Thyroid gland (tissue), 4 donors: Measurements from ENCODE around the gene ZBTB12. TPM values are rescaled to one million over a fixed set of nuclear protein-coding genes. Genes with fewer than 3 reads are reported as not detected.
"Not testable (repeated sequence)": the region's sequence is repeated elsewhere in the genome, so short reads cannot be mapped to it uniquely, and the experiment has no call there.

Experiments used
- DNase-seq, 2 donors: peaks; one replicate each; pipeline ENCODE4 v3.0.0-alpha.2; 2019
- H3K27ac ChIP-seq, 3 donors: fragments of 200-600 bp; sonication (generic); 1 replicate in 2 of 3; 2 replicates in 1 of 3; pipeline ENCODE4 v1.5.1; 2016 to 2019; ENCODE audit warnings: mild to moderate bottlenecking in 1 of 3, moderate library complexity in 1 of 3
- H3K27me3 ChIP-seq: fragments of 200-600 bp; sonication (generic); one replicate; pipeline ENCODE4 v1.5.1; 2019
- H3K36me3 ChIP-seq, 2 donors: fragments of 200-600 bp; sonication (generic); one replicate each; pipeline ENCODE4 v1.5.1; 2016 to 2019
- H3K4me1 ChIP-seq, 2 donors: fragments of 200-600 bp; sonication (generic); one replicate each; pipeline ENCODE4 v1.5.1; 2017 to 2019
- H3K4me3 ChIP-seq, 3 donors: fragments of 200-600 bp; sonication (generic); replicated peaks in 1 of 3; 1 replicate in 2 of 3; 2 replicates in 1 of 3; pipeline ENCODE4 v1.5.1; 2016; ENCODE audit warnings: mild to moderate bottlenecking in 1 of 3
- H3K9me3 ChIP-seq: fragments of 200-600 bp; sonication (generic); one replicate; pipeline ENCODE4 v1.5.1; 2017
- POLR2A ChIP-seq, 2 donors: fragments of 450-650 bp; IDR thresholded peaks; one replicate each; pipeline ENCODE4 v1.6.1; 2017; ENCODE audit warnings: antibody characterized with exemption in 2 of 2, mild to moderate bottlenecking in 2 of 2, moderate library complexity in 1 of 2
- WGBS, 2 donors: methylation state at CpG; one replicate each; pipeline ENCODE4 v1.1.5; 2017; 5-methylcytosine and 5-hydroxymethylcytosine counted together
- intact Hi-C: fragments of 100-400 bp; cut with DNase I; formaldehyde crosslinking; loops from one replicate; pipeline ENCODE4 v1.15.1; 2023
- total RNA-seq, 4 donors: library from RNA; depleted of rRNA; stranded (reverse); fragments of >200 nt; gene quantifications; one replicate each; pipeline ENCODE4 v1.2.3, GENCODE V29; 2016
- TF ChIP-seq, protein P1 (sequence below), 6 experiments: fragments of 200-600 bp in 3 of 6; fragments of 450-650 bp in 3 of 6; sonication (generic) in 3 of 6; IDR thresholded peaks; one replicate each; pipeline ENCODE4 v1.5.1; 2016 to 2019; ENCODE audit warnings: antibody characterized with exemption in 6 of 6, mild to moderate bottlenecking in 2 of 6, inconsistent platforms in 1 of 6, moderate library complexity in 1 of 6

Gene ZBTB12
- total RNA-seq, 4 donors from 2014 or later: 0.94 to 2.9 (median 1.5) TPM

DNA sequence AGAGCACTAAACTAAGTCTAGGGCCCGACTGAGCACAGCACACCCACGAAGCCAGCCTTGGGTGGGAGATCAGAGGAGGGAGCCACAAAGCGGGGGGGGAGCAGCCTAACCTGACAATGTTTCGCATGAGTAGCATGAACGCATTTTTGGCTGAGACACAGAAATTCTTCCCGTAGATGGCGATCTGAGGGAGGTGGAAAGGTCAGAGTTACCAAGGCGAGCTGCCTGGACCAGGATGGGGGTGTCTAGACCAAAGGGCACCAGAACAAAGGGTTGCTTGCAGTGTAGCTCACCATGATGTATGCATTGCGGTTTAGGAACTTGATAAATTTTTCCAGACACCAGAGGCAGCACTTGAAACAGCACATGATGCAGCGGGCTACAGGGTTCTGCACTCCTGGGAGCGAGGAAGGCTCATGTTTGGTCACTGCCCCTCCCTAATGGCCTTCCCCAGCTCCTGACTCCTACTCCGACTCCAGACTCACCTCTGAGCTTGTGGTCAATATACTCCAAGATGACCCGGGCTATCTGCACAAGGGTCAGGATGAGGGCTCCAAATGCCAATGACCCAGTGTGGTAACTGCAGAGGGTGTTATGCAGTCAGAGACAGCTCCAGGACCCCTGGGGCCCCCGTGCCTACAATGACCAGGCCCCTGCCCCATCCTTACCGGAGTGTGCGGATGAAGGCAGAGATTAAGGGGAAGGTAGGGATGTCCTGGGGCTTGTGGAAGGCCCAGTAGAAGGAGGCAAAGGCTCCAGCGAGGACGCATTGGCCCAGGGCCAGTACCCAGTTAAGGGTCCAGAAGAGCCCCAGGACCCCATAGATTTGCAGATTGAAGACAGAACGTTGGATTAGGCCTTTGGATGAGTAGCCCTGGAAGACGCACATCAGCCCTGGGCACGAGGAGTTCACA lies 36.4 kb downstream of the ZBTB12 start:
- intact Hi-C loops: no loop called here
- TF ChIP-seq POLR2A (IDR thresholded peaks at IDR 0.05): no peak
- TF ChIP-seq, protein P1, sequence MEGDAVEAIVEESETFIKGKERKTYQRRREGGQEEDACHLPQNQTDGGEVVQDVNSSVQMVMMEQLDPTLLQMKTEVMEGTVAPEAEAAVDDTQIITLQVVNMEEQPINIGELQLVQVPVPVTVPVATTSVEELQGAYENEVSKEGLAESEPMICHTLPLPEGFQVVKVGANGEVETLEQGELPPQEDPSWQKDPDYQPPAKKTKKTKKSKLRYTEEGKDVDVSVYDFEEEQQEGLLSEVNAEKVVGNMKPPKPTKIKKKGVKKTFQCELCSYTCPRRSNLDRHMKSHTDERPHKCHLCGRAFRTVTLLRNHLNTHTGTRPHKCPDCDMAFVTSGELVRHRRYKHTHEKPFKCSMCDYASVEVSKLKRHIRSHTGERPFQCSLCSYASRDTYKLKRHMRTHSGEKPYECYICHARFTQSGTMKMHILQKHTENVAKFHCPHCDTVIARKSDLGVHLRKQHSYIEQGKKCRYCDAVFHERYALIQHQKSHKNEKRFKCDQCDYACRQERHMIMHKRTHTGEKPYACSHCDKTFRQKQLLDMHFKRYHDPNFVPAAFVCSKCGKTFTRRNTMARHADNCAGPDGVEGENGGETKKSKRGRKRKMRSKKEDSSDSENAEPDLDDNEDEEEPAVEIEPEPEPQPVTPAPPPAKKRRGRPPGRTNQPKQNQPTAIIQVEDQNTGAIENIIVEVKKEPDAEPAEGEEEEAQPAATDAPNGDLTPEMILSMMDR (IDR thresholded peaks at IDR 0.05): no peak
- H3K9me3 ChIP-seq: no peaks in the 10 kb centered on the region
- peak in 1 of 2 donors; percentile 31 for DNase-seq
- H3K27me3 ChIP-seq: no peaks in the 10 kb centered on the region
- peaks cover 17 to 23% of the 10 kb centered on the region in 2 donors for H3K4me1 ChIP-seq
- H3K36me3 ChIP-seq: no peaks in the 10 kb centered on the region
- peak overlapping the region in 1 of 3 donors; percentile 10 for H3K27ac ChIP-seq
- H3K4me3 ChIP-seq: no peak overlapping the region
- WGBS, 2 donors: 71 to 79% methylated on average over 20 to 21 of the region's 21 CpGs

GRCh38 chr6:31864818-31865204 lies 37.1 kb downstream of the ZBTB12 start:
- H3K36me3 ChIP-seq: peaks cover 3 to 4% of the 10 kb centered on the region in 2 donors
- H3K27me3 ChIP-seq: no peaks in the 10 kb centered on the region
- TF ChIP-seq, protein P1 (IDR thresholded peaks at IDR 0.05): no peak
- TF ChIP-seq POLR2A (IDR thresholded peaks at IDR 0.05): no peak
- no peaks in the 10 kb centered on the region for H3K9me3 ChIP-seq
- no peak overlapping the region for H3K4me3 ChIP-seq
- no peak for DNase-seq
- 84 to 85% methylated on average over 8 of the region's 8 CpGs for WGBS, 2 donors
- peak overlapping the region in 1 of 3 donors; percentile 10 for H3K27ac ChIP-seq
- intact Hi-C loops: loop anchor here (5.0 kb wide), 1 partner anchor 32 kb away; the partner anchor contains the start of gene EHMT2
- peaks cover 17 to 22% of the 10 kb centered on the region in 2 donors for H3K4me1 ChIP-seq

DNA sequence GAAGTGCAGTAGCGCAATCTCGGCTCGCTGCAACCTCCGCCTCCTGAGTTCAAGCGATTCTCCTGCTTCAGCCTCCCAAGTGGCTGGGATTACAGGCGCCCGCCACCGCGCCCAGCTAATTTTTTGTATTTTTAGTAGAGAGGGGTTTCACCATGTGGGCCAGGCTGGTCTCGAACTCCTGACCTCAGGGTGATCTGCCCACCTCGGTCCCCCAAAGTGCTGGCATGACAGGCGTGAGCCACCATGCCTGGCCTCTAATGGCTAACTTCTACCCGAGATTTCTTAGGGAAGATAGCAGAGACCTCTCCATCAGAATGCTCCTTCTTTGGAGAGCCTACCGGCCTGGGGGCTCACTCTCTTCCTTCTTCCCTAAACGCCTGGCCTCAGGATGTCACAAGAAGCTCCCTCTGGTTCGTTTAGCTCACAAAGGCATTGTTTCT lies 37.7 kb downstream of the ZBTB12 start:
- peaks cover 17 to 22% of the 10 kb centered on the region in 2 donors for H3K4me1 ChIP-seq
- not testable (repeated sequence) for H3K9me3 ChIP-seq, H3K27me3 ChIP-seq, DNase-seq
- intact Hi-C loops: loop anchor here (5.0 kb wide), 1 partner anchor 33 kb away; the partner anchor contains the start of gene EHMT2
- peak overlapping the region; percentile 36 to 85 (median 84) for H3K27ac ChIP-seq
- WGBS, 2 donors: 13 to 17% methylated on average over 16 of the region's 16 CpGs
- peak overlapping the region in 1 of 3 donors; percentile 24 for H3K4me3 ChIP-seq
- H3K36me3 ChIP-seq: peaks cover 10 to 11% of the 10 kb centered on the region in 2 donors

- 1% methylated on average over 52 of the region's 64 CpGs for WGBS, 2 donors
- H3K4me3 ChIP-seq: peak within 1 kb of the TSS; percentile 38 to 66 (median 65)
- intact Hi-C loops: loop anchor here (5.0 kb wide), 1 partner anchor 35 kb away; the partner anchor contains the start of gene EHMT2
- H3K27me3 ChIP-seq: no peaks in the 10 kb centered on the region
- peak; percentile 100 for DNase-seq
- H3K27ac ChIP-seq: peak within 1 kb of the TSS; percentile 55 to 90 (median 87)
- H3K4me1 ChIP-seq: peaks cover 17 to 22% of the 10 kb centered on the region in 2 donors
- peaks cover 14 to 23% of the 10 kb centered on the region in 2 donors for H3K36me3 ChIP-seq
- no peaks in the 10 kb centered on the region for H3K9me3 ChIP-seq
- TF ChIP-seq, protein P1 (IDR thresholded peaks at IDR 0.05): peak in 1 of 6 experiments; percentile 13
- TF ChIP-seq POLR2A (IDR thresholded peaks at IDR 0.05): peak; percentile 64 to 98
Observed at GRCh38 chr6:31862344-31863235, 39.3 kb downstream of the ZBTB12 start, which contains the start of gene NEU1. TSS of gene NEU1 (minus strand) at chr6:31862821. CDS start at chr6:31862776, 45 bp downstream.

GRCh38 chr6:31861919-31862343 lies 40.0 kb downstream of the ZBTB12 start:
- Histone ChIP-seq H3K36me3 (peaks cover 14 to 23% of the 10 kb centered on the region in 2 donors), H3K27me3 (no peaks in the 10 kb centered on the region), H3K27ac (peak overlapping the region in 2 of 3 donors; percentile 87 to 90), H3K9me3 (no peaks in the 10 kb centered on the region), H3K4me3 (peak overlapping the region; percentile 38 to 66 (median 65)), H3K4me1 (peaks cover 17 to 22% of the 10 kb centered on the region in 2 donors)
- no peak for DNase-seq
- 27 to 39% methylated on average over 16 to 17 of the region's 17 CpGs for WGBS, 2 donors
- intact Hi-C loops: loop anchor here (5.0 kb wide), 1 partner anchor 35 kb away; the partner anchor contains the start of gene EHMT2
- no peak for TF ChIP-seq POLR2A (IDR thresholded peaks at IDR 0.05)
- TF ChIP-seq, protein P1 (IDR thresholded peaks at IDR 0.05): no peak
